GM12875 (cell line): Measurements from ENCODE around the gene PTPN2.
A peak's percentile ranks its signal among the peaks of the same experiment; 100 is the strongest.

Experiments used
- H3K4me3 ChIP-seq: one replicate; pipeline ENCODE4 v1.5.1; 2011; ENCODE audit warnings: low read depth, low read length, control low read depth
- CTCF ChIP-seq: IDR thresholded peaks from 2 replicates; pipeline ENCODE4 v1.5.1; 2011; ENCODE audit warnings: low read depth, mild to moderate bottlenecking, control low read depth, inconsistent platforms, low read length, moderate library complexity, borderline replicate concordance; ENCODE audit not compliant: insufficient read depth

The PTPN2 gene

DNA sequence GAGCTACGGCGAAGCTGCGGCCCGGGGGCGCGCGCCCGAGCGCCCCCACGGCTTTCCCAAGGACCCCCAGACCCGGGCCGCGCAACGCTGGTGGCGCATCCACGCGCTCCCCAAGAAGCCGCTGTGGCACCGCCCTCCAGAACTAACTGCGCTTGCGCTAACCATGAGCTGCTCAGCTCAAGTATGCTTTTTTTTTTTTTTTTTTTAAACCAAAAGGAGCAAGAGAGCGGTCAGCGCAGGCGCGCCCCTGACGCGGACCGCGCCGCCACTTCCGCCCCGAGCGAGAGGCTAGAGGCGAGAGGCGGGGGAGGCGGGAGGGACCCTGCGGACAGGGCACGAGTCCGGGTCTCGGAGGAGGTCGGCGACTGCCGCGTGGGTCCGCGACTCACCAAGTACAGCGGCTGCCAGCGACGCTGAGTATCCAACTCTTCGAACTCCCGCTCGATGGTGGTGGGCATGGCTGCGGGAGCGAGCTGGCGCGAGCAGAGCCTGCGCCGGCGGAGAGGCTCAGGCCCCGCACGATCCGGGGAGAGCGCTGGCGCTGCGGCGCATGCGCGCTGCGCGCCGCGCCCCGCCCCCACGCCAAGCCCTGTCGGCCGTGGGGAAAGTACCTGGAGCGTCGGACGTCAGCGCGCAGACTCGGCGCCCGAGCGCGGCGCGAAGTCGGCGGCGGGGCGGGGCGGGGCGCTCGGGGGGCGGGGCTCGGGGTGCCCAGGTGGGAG, at the start of gene PTPN2:
PTPN2 (minus strand) TSS at position 554 of the 722 bp plus-strand sequence; CDS start at position 458, 96 bp downstream.
- TF ChIP-seq CTCF = no peak
- peak within 1 kb of the TSS; percentile 97 for H3K4me3 ChIP-seq

DNA sequence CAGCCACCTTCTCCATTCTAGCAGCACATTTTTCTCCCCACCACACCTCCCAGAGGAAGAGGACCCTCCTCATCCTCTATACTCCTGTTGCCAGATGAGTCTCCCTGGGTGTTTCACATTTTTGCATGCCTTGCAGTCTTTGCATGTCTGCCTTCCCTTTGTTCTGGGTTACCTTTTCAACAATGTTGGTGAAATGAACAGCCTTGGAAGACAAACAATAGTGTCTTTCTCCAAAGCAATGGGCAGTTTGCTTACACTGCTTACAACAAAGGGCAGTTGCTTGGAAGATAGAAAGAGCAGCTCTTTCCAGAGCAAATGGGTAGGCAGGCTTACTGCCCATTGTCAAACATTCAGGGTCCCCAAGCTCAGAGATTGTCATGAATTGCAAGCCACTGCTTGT, 49.3 kb upstream of the PTPN2 start:
- H3K4me3 ChIP-seq = no peak overlapping the region
- TF ChIP-seq CTCF = no peak

DNA sequence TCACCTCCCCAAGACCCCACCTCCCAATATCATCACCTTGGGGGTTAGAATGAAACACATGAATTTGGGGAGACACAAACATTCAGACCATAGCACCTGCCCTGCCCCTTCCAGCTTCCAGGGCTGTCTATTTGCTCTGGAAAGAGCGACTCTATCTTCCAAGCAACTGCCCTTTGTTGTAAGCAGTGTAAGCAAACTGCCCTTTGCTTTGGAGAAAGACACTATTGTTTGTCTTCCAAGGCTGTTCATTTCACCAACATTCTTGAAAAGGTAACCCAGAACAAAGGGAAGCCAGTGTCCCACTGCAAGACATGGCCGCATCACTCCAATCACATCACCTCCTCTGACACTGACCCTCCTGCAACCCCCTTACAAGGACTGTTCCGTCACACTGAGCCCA, 46.9 kb upstream of the PTPN2 start:
- no peak overlapping the region for H3K4me3 ChIP-seq
- no peak for TF ChIP-seq CTCF

DNA sequence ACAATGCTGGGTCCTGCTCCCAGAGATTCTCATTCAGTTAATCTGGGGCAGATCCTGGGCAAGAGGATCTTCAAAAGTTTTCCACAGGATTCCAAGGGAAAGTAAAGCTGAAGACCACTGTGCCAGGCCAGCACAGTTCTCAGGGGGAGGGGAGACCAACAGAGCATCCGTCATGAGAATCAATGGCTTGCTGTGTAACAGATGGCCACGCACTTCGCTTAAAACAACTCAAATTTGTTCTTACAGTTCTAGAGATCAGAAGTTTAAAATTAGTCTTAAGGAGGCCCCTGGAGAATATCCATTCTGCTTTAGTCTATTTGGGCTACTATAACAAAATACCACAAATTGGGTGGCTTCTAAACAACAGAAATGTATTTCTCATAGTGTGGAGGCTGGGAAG, 46.3 kb upstream of the PTPN2 start:
- H3K4me3 ChIP-seq = no peak overlapping the region
- no peak for TF ChIP-seq CTCF

DNA sequence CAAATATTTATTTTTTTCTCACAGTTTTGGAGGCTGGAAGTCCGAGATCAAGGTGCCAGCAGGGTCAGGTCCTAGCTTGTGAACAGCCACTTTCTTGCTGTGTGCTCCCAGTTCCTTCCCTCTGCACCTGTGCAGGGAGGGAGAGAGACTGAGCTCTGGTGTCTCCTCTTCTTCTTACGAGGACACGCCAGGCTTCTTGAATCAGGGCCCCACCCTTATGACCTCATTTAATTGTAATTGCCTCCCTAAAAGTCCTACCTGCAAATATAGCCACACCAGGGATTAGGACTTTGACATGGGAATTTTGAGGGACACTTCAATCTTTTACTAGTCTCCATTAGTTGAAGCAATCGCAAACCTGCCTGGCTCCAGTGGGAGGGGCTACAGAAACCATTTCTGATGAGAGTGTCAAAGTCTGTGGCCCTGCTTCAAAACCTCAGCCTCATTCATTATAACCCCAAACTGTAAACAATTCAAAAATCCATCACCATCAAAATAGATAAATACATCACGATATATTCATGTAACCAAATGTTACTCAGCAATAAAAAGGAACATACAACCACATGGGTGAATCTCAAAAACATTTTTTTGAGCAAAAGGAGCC, 45.5 kb upstream of the PTPN2 start:
- no peak for TF ChIP-seq CTCF
- H3K4me3 ChIP-seq = no peak overlapping the region

GRCh38 chr18:12928641-12929040, 44.6 kb upstream of the PTPN2 start:
- H3K4me3 ChIP-seq = no peak overlapping the region
- no peak for TF ChIP-seq CTCF

DNA sequence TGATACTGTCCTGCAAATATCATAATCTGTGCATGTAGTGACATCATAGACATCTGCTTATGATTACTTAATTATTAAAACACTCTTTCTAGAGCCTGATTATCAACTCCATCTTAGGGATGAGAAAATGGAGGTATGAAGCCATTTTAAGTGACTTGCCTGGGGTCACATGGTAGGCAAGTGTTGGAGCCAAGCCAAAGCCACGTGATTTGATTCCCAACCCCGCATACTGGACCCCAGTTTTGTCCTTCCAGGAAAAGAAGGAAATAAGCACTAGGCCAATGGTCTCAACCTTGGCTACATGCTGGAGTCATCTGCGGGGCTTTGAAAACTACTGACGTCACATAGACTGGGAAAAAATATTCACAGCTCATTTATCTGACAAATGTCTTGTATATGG, 44.2 kb upstream of the PTPN2 start:
- H3K4me3 ChIP-seq = no peak overlapping the region
- TF ChIP-seq CTCF = no peak
